Non-pigmented ciliary epithelial cell (primary cell): ENCODE results near the gene GSTT2B.
"Not testable (repeated sequence)": the region's sequence is repeated elsewhere in the genome, so short reads cannot be mapped to it uniquely, and the experiment has no call there.

Experiments used
- DNase-seq: peaks from one replicate; pipeline ENCODE4 v3.0.0-alpha.2; 2010; ENCODE audit warnings: low read depth

GSTT2B gene, protein sequence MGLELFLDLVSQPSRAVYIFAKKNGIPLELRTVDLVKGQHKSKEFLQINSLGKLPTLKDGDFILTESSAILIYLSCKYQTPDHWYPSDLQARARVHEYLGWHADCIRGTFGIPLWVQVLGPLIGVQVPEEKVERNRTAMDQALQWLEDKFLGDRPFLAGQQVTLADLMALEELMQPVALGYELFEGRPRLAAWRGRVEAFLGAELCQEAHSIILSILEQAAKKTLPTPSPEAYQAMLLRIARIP

GRCh38 chr22:23961084-23961771, at the start of gene GSTT2B:
TSS of gene GSTT2B (minus strand) at chr22:23961195. CDS start at chr22:23961131, 64 bp downstream.
- not testable (repeated sequence) for DNase-seq

GRCh38 chr22:24010018-24010391, 49.0 kb upstream of the GSTT2B start:
- DNase-seq, result no peak

DNA sequence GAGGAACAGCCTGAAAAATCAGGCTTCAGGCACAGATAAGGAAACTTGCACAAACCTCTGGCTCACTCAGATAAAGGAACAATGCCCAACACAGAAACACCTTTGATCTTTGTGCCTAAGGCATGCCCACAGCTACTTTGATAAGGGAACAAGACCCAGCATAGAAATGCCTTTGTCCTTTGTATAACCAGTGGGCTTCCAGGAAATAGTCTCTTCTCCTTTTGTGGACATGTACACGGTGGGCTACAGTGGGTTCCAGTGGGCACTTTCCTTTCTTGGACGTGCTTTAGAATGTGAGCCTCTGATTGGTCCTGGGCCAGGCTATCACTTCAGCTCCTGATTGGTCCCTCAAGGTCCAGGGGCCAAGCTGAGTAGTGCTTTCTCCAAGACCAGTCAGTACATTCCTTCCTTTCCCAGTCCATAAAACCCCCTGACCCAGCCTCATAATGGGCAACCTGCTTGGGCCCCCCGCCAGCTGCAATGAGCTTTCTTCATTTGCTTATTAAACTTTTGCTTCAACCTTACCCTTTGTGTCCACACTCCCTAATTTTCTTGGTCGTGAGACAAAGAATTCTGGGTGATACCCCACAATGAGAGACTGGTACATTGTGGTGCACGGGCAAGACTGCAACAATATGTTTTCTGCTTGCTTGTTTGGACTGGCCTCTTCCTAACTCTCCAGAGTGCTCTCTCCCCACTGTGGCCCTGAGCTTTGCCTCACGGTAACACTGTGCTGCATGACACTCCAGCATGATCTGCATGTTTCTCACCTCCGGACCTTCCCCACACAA, 48.4 kb upstream of the GSTT2B start:
- DNase-seq, result no peak

DNA sequence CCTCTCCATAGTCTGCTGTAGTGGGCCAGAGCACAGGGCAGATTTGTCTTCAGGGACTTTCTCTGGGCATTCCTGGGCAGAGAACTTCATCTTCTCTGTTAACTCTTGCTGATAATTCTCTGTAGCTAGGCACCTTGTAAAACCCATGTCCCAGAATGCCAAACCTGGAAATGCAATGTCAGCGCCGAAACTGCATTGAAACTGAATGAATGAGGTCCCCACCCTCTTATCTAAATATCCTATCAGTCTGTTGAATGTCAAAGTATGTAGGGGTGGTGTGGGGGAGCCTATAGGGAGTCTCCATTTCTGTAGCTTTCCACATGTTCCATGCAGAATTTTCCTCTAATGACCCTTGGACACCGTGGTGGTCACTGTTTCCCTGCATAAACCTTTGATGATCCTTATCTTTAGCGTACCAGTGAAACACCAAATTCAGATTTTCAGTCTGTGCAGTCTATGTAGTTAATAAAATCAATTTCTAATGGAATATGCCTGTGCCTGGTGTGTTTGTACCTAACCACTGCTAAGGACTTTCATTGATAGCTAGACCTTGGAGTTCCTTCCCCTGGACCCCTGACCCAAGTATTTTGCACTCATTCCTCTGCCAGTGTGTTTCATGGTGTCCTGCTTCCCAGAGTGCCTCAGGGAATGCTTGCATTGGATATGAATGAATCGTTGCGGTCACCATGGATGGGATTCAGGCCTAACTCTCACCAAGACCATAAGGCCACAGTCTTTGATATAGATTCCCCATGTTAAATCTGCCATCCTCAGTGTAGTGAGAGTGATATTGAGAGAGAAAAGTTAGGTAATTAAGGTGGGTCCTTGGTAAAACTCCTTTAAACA, 47.6 kb upstream of the GSTT2B start:
- no peak for DNase-seq

GRCh38 chr22:24008022-24008283, 47.0 kb upstream of the GSTT2B start:
- no peak for DNase-seq

DNA sequence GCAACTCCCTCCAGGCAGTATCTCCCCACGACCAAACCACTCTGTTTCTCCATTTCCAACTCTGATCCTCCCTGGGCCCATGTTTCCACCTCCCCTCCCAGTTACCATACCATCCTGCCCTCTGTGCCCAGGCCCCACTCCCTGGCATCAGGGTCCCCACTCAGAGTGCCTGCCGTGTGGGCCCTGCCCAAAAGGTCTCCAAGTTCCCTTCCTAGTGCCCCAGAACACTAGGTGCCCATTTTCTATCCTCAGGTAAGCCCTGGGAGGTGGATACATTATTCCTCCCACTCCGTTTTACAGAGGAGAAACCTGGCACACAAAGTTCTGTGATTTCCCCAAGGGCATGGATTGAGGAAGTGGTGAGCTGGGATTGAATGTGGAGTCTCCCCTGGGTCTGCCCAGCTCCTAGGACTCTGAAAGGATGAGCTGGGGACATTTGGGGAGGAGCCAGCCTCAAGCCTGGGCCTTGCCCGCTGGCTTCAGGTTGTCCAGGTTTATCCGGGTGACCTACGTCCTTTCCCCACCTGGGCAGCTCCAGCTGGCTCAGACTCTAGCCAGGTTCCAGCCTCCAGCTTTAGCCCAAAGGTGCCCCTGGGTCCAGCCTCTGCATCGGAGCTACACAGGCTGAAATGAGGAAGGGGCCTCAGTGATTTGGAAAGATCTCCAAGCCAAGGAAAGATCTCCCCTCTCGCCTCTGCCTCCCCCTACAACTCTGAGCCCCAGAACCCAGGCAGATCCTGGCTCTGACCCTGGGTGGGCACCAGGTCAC, 46.4 kb upstream of the GSTT2B start:
- DNase-seq, result no peak

- DNase-seq, result no peak
These were observed 45.9 kb upstream of the GSTT2B start for GRCh38 chr22:24006914-24007214.

DNA sequence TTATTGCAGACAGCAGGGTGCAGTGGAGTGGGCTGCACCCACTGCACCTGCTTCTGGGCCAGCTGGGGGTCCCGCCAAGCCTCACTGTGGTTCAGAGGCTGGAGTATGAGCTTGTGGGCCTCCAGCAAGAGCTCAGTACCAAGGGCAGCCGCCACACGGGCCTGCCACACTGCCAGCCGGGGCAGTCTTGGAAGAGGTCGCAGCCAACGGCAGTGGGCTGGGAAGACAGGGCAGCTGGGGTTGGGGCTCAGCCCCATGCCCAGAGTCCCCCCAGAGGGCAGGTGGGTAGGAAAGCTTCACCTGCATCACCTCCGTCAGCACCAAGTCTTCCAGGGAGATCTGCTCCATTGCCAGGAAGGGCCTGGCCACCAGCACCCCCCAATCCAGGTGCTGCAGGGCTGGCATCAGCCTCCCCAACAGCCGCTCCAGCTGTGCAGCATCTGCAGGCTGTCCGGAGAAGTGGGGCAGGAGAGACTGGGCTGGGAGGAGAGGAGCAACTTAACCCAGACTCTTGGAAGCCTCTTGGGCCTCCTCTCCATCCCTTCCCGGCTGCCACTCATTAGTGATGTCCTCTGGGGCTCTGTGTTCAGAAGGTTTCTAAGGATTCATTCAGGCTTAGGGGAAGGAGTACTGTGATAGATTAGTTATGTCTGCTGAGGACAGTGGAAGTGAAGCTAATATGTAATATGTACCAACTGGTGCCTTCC, 45.4 kb upstream of the GSTT2B start:
- DNase-seq, result no peak

DNA sequence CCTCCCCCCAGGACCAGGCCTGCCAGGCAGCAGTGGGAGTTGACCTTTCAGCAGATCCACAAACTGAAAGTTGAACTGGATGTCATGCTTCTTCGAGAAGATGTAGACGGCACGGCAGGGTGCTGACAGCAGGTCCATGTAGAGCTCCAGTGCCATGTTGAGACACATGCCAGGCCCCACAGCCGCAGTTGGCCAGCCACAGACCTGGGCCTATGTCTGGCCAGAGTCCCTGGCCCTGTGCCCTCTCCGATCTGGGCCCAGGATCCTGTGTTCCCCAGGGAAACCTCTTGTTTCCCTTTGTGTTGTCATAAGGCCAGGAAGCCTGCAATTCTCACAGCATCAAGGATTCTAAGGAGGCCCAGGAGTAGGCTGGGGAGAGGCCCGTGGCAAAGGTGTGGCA, 44.2 kb upstream of the GSTT2B start, which contains the start of gene GSTT4:
GSTT4 (minus strand) TSS at position 253 of the 400 bp plus-strand sequence; CDS start at position 156, 97 bp downstream.
- DNase-seq, result no peak

DNA sequence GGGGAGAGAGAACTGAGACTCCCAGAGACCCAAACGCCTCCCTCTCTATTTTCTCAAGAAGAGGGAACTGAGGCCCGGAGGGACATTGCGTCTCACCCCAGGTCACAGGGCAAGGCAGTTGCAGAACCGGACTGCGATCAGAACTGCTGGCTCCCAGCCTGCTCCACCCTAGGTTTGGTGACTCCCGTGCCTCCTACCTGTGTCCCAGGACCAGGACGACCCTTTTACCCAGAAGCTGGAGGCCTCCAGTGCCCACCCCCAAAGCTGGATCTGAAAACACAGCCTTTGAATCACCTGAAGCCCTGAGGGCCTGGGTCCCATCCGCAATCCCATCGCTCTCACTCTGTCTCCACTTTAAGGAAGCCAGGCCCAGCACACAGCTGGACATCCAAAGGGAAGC, 42.9 kb upstream of the GSTT2B start:
- no peak for DNase-seq

GRCh38 chr22:24002851-24003250, 41.9 kb upstream of the GSTT2B start:
- no peak for DNase-seq

DNA sequence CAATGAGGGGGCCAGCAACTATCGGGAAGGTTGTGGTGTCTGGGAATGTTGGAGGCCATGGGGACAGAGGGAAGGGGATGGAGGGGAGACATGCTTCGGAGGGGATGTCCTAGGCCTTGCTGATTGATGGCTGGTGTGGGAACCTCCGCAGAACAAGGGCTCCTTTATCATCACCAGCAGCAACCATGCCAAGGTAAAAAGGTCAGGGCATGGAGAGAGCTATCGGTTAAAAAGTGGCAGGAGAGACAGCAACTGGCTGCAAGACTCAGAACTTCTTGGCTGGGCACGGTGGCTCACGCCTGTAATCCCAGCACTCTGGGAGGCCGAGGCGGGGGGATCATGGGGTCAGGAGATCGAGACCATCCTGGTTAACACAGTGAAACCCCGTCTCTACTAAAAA, 41.3 kb upstream of the GSTT2B start:
- no peak for DNase-seq

GRCh38 chr22:24001314-24001713, 40.3 kb upstream of the GSTT2B start:
- DNase-seq, result no peak

DNA sequence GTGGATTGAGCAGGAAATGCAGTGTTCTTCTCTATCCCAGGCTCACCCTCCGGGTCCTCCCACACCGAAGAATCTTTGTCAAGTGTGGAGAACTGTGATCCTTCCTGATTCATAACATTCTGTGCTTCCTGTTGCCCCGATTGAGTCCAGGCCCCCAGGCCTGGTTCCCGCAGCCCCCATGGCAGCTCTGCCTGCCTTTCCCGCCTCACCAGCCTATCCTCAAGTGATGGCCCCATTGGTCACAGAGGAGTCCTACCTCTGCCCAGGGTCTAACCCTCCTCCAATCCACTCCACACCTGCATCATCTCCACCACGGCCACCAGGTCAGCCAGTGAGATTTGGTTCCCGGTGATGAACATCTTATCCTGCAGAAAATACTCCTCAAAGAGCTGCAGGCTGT, 38.8 kb upstream of the GSTT2B start:
- DNase-seq, result not testable (repeated sequence)

DNA sequence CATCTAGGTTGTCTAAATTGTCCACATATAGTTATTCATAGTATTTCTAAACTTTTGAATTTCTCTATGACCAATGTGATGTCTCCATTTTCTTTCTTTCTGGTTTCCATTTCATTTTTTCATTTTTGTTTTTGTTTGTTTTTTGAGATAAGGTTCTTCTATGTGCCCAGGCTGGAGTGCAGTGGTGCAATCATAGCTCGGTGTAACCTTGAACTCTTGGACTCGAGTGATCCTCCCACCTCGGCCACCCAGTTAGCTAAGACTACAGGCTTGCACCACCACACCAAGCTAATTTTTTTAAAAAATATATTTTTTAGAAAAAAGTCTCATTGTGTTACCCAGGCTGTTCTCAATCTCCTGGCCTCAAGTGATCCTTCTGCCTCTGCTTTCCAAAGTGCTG, 36.1 kb upstream of the GSTT2B start:
- no peak for DNase-seq

GRCh38 chr22:23993581-23994177, 32.7 kb upstream of the GSTT2B start:
- not testable (repeated sequence) for DNase-seq

DNA sequence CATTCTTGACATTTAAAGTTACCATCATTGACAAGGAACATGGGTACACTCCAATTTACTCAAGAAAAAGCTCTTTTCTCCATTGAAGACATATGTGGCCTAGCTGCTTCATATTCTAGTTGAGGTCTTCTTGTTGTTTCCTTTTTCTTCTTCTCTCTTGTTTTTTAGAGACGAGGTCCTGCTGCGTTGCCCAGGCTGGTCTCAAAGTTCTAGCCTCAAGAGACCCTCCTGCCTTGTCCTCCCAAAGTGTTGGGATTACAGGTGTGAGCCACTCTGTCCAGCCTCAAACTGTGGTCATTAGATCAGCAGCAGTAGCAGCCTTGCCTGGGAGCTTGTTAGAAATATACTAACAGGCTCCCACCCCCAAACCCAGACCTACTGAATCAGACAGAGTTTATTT, 32.1 kb upstream of the GSTT2B start:
- not testable (repeated sequence) for DNase-seq

DNA sequence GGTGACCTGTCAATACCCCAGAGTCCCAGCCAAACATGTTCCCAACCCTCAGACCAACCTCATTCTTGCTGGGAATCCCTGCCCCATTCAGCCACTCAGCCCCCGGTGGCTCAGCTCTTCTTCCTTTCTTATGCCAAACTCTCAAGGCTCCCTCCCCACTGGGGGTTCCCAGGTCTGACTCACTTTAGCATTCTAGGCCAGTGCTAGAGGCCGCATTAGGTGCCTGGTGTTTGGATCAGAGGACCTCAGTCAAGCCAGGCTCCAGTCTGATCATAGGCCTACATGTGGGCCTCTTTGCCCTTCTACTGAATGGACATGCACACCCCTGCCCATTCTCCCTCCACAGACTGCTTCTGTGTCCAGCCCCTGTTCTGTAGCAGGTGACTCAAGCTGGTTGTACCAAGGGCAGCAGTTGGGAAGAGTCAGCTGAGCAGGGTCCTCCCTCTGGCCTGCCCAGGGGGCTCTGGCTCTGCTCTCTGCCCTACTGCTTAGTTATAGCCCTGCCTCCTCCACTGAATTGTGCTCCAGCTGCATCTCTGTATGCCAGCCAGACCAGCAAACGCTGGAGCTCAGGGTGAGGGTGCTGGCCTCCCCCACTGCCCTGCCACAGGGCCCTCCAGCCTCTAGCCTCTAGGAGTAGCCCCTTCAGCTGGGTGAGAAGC, 28.7 kb upstream of the GSTT2B start:
- DNase-seq, result not testable (repeated sequence)

GRCh38 chr22:23986538-23987178, 25.7 kb upstream of the GSTT2B start:
- DNase-seq, result not testable (repeated sequence)

GRCh38 chr22:23986089-23986488, 25.1 kb upstream of the GSTT2B start:
- DNase-seq, result not testable (repeated sequence)
